ENCODE data around the gene LIN54.

DNA sequence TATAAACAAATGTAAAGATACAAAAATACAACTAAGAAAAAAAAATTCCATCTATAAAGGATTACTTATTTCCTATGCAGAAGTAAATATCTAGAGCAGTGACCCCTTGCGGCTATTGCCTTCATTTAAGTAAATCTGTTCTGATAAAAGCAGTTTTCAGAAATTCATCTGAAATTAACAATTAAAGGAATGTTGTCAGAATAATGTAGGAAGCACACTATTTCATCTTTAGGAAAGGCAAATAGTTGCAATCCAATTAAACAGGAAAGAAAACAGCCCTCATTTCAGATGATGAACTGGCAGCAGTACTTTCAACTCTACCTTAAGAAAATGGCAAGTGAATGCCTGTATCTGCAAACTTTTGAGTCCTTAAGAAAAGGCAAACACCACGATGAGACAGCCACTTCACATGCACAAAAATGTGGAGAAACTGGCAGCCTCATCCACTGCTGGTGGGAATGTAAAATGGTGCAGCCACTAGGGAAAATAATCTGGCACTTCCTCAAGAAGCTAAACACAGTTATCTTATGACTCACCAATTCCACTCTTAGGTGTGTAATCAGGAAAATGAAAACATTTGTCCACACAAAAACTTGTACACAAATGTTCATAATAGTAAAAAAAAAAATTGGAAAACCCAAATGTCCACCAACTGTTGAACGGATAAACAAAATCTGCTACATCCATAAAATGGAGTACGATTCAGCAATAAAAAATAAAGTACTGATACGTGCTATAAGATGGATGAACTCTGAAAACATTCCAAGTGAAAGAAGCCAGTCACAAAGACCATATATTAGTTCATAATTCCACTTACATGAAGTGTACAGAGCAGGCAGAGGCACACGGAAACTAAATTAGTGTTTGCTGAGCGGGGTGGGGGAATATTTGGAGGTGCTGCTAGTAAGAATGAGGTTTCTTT, 112.0 kb downstream of the LIN54 start:
- TF ChIP-seq CTCF (conservative IDR thresholded peaks at IDR 0.05) (peak; percentile 57), ZFX (IDR thresholded peaks at IDR 0.05) (no peak)

Measured in C4-2B (cell line).